HepG2 (cell line): ENCODE results near the gene THOP1. TPM values are rescaled to one million over a fixed set of nuclear protein-coding genes. Genes with fewer than 3 reads are reported as not detected.

Source experiments
- CHCHD3 ChIP-seq: sonication (generic); formaldehyde crosslinking; IDR thresholded peaks from 2 replicates; pipeline ENCODE4 v1.8.0; 2022; ENCODE audit warnings: mild to moderate bottlenecking, missing genetic modification reagents, moderate library complexity
- DRAP1 ChIP-seq: IDR thresholded peaks from 2 replicates; pipeline ENCODE4 v1.6.1; 2016; ENCODE audit warnings: missing genetic modification reagents, missing compliant biosample characterization
- GMEB2 ChIP-seq: IDR thresholded peaks from 2 replicates; pipeline ENCODE4 v1.6.1; 2016; ENCODE audit warnings: missing biosample characterization, missing genetic modification reagents, low read depth
- HNRNPLL ChIP-seq: fragments of 200-400 bp; formaldehyde crosslinking; IDR thresholded peaks from 2 replicates; pipeline ENCODE4 v1.6.1; 2017; ENCODE audit warnings: mild to moderate bottlenecking, low read depth, low read length; ENCODE audit not compliant: poor library complexity, severe bottlenecking
- KDM5A ChIP-seq: fragments of 200-600 bp; sonication (generic); IDR thresholded peaks from 2 replicates; pipeline ENCODE4 v1.7.0; 2018; ENCODE audit warnings: antibody characterized with exemption, mild to moderate bottlenecking, low read length, borderline replicate concordance
- MYNN ChIP-seq: sonication (generic); formaldehyde crosslinking; IDR thresholded peaks from 2 replicates; pipeline ENCODE4 v1.4.0; 2020; ENCODE audit warnings: mild to moderate bottlenecking, low read depth, missing genetic modification reagents
- NBN ChIP-seq: fragments of 450-650 bp; conservative IDR thresholded peaks from 2 replicates; pipeline ENCODE4 v1.6.1; 2017
- NFYC ChIP-seq: IDR thresholded peaks from 2 replicates; pipeline ENCODE4 v1.6.1; 2016; ENCODE audit warnings: missing genetic modification reagents, missing compliant biosample characterization
- PCBP1 ChIP-seq: fragments of 200-400 bp; formaldehyde crosslinking; IDR thresholded peaks from 2 replicates; pipeline ENCODE4 v1.6.1; 2017; ENCODE audit warnings: mild to moderate bottlenecking, low read depth, low read length, borderline replicate concordance
- RBM22 ChIP-seq: fragments of 200-400 bp; formaldehyde crosslinking; optimal IDR thresholded peaks from 2 replicates; pipeline ENCODE3; 2017; ENCODE audit warnings: mild to moderate bottlenecking, low read length, moderate library complexity
- SALL2 ChIP-seq: sonication (generic); formaldehyde crosslinking; IDR thresholded peaks from 2 replicates; pipeline ENCODE4 v1.8.1; 2023; ENCODE audit warnings: mild to moderate bottlenecking, missing genetic modification reagents, inconsistent platforms
- SMC3 ChIP-seq: IDR thresholded peaks from 2 replicates; pipeline ENCODE4 v1.6.1; 2011; ENCODE audit warnings: low read length, improper control_type of control experiment
- SRSF4 ChIP-seq: fragments of 200-400 bp; formaldehyde crosslinking; IDR thresholded peaks from one replicate; pipeline ENCODE4 v1.6.1; 2018; ENCODE audit warnings: mild to moderate bottlenecking, low read depth, low read length, moderate library complexity; ENCODE audit not compliant: poor library complexity, severe bottlenecking
- SSRP1 ChIP-seq: IDR thresholded peaks from 2 replicates; pipeline ENCODE4 v1.6.1; 2016; ENCODE audit warnings: control low read depth
- TFDP2 ChIP-seq: sonication (generic); formaldehyde crosslinking; IDR thresholded peaks from 2 replicates; pipeline ENCODE4 v1.4.0; 2020; ENCODE audit warnings: missing genetic modification reagents
- TIGD3 ChIP-seq: sonication (generic); formaldehyde crosslinking; IDR thresholded peaks from 2 replicates; pipeline ENCODE4 v1.5.1; 2020; ENCODE audit warnings: mild to moderate bottlenecking, missing genetic modification reagents, borderline replicate concordance
- ZFP91 ChIP-seq: sonication (generic); formaldehyde crosslinking; IDR thresholded peaks from 2 replicates; pipeline ENCODE4 v1.9.0; 2022; ENCODE audit warnings: missing genetic modification reagents, mild to moderate bottlenecking, borderline replicate concordance
- ZNF10 ChIP-seq: sonication (generic); formaldehyde crosslinking; IDR thresholded peaks from 2 replicates; pipeline ENCODE4 v1.4.0; 2020; ENCODE audit warnings: mild to moderate bottlenecking, low read depth, missing genetic modification reagents, borderline replicate concordance
- ZNF24 ChIP-seq: fragments of 450-650 bp; IDR thresholded peaks from 2 replicates; pipeline ENCODE4 v1.6.1; 2017; ENCODE audit warnings: antibody characterized with exemption, mild to moderate bottlenecking
- ZNF382 ChIP-seq: sonication (generic); formaldehyde crosslinking; IDR thresholded peaks from 2 replicates; pipeline ENCODE4 v1.5.0; 2020; ENCODE audit warnings: missing genetic modification reagents, mild to moderate bottlenecking, borderline replicate concordance
- ZNF850 ChIP-seq: sonication (generic); formaldehyde crosslinking; conservative IDR thresholded peaks from 2 replicates; pipeline ENCODE4 v1.9.0; 2021; ENCODE audit warnings: mild to moderate bottlenecking, missing genetic modification reagents
- ZSCAN29 ChIP-seq: sonication (generic); formaldehyde crosslinking; conservative IDR thresholded peaks from 2 replicates; pipeline ENCODE4 v1.4.0; 2020; ENCODE audit warnings: mild to moderate bottlenecking, missing genetic modification reagents
- polyA plus RNA-seq, 8 experiments: library from polyadenylated mRNA; depleted of rRNA in 3 of 8; stranded (reverse) in 7 of 8; unstranded in 1 of 8; fragments of >200 nt; fragmentation: Illumina TruSeq in 4 of 8; extraction: Trizol in 4 of 8; gene quantifications; 2 replicates each; pipeline versions ENCODE4 v1.2.1 to v1.2.3, GENCODE V29; 2011 to 2016; ENCODE audit warnings: low read depth in 4 of 8, missing spikeins in 1 of 8, mixed read lengths in 1 of 8; ENCODE audit not compliant: insufficient read depth in 1 of 8
- total RNA-seq, 5 experiments: library from RNA; depleted of rRNA; stranded (reverse); fragments of >200 nt; fragmentation: Illumina TruSeq; extraction: Trizol; gene quantifications; 2 replicates each; pipeline ENCODE4 v1.2.3, GENCODE V29; 2016; ENCODE audit warnings: low read depth in 1 of 5

Gene THOP1
- total and polyA plus RNA-seq, 2 of the 13 experiments (the other 11 are each of a cell fraction or from before 2014, with no cell fraction given): 74.4 to 116 TPM

GRCh38 chr19:2790557-2791271 is 5.4 kb downstream of the THOP1 start (continued):
- TF ChIP-seq TIGD3 (CRISPR knock-in tag) (no peak), ZNF24 (no peak), ZFP91 (CRISPR knock-in tag) (peak; percentile 59; the same call in 1 of the 2 replicates), HNRNPLL (no peak), SALL2 (CRISPR knock-in tag) (peak; percentile 51; the same call in 1 of the 2 replicates), DRAP1 (CRISPR knock-in tag) (peak; percentile 42; the same call in 1 of the 2 replicates), NFYC (CRISPR knock-in tag) (no peak), CHCHD3 (no peak), NBN (no peak), SSRP1 (CRISPR knock-in tag) (no peak), ZNF10 (CRISPR knock-in tag) (no peak), GMEB2 (CRISPR knock-in tag) (no peak), ZNF850 (no peak), SMC3 (no peak), RBM22 (no peak), MYNN (CRISPR knock-in tag) (no peak), TFDP2 (CRISPR knock-in tag) (peak; percentile 70; the same call in 1 of the 2 replicates), ZNF382 (CRISPR knock-in tag) (no peak), PCBP1 (no peak), ZSCAN29 (CRISPR knock-in tag) (peak; percentile 81; the same call in 1 of the 2 replicates), KDM5A (no peak), SRSF4 (no peak)
